HEK293T (cell line): ENCODE data around the gene NUDT4.

Experiments
- ARNT ChIP-seq: fragments of 450-650 bp; IDR thresholded peaks from 2 replicates; pipeline ENCODE4 v1.6.1; 2017; ENCODE audit warnings: mild to moderate bottlenecking
- BHLHE40 ChIP-seq: fragments of 450-650 bp; IDR thresholded peaks from 2 replicates; pipeline ENCODE4 v1.6.1; 2016; ENCODE audit warnings: mild to moderate bottlenecking, moderate library complexity, borderline replicate concordance
- FOXA1 ChIP-seq: fragments of 450-650 bp; IDR thresholded peaks from 2 replicates; pipeline ENCODE4 v1.6.1; 2016; ENCODE audit warnings: mild to moderate bottlenecking
- FOXM1 ChIP-seq: fragments of 450-650 bp; IDR thresholded peaks from 2 replicates; pipeline ENCODE4 v1.6.1; 2017; ENCODE audit warnings: mild to moderate bottlenecking, borderline replicate concordance
- NFRKB ChIP-seq: fragments of 450-650 bp; IDR thresholded peaks from 2 replicates; pipeline ENCODE4 v1.6.1; 2016; ENCODE audit warnings: mild to moderate bottlenecking, moderate library complexity
- SUZ12 ChIP-seq: fragments of 450-650 bp; IDR thresholded peaks from 2 replicates; pipeline ENCODE4 v1.6.1; 2016; ENCODE audit warnings: mild to moderate bottlenecking

DNA sequence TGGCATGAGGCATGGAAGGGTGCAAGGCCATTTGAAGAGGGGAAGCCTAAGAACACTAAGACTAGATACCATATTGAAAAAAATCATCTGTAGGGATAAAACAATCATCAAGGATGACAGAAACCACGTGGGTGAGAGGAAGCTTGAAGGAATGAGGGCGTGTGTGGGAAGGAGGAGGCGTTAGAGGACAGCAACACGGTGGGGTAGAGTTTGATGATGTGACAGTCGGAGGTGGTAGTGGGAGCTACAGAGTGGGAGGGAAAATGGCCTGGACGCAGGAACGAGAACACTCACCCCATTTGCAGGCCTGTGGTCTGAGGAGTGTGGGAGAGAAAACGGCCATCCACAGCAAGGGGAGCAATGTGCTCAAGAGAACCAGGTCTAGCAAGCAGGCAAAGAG, 25.4 kb upstream of the NUDT4 start:
- TF ChIP-seq SUZ12 (no peak), FOXA1 (no peak), BHLHE40 (no peak), ARNT (no peak), FOXM1 (no peak), NFRKB (no peak)
